ENCODE results near the gene ZNF100. TPM values are rescaled to one million over a fixed set of nuclear protein-coding genes. Genes with fewer than 3 reads are reported as not detected.
"Not testable (repeated sequence)": the region's sequence is repeated elsewhere in the genome, so short reads cannot be mapped to it uniquely, and the experiment has no call there.

Gene ZNF100
- total and polyA plus RNA-seq, 2 experiments from 2014 or later, result 2.3 to 9.7 TPM

DNA sequence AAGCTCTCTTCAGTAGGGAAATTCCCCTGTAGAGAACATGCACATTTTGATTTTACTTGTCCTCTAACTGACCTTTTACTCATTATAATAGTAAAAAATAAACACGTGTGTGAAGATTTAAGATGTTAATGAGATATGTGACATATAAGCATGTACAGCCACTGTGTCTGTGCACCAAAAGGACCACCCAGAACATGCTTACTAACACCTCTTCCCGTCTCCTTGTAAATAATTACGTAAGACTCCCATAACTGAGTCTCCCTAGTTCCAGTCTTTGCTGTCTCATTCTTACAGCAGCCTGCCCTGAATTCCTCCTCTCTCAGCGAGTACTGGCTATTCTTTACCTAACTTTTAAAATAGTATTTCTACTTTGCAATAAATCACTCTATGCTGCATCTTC is 53.6 kb downstream of the ZNF100 start:
- H4K20me1 ChIP-seq (ENCODE audit: insufficient read depth, poor library complexity, severe bottlenecking), result no peaks in the 10 kb centered on the region
- H3K4me3 ChIP-seq, result no peak overlapping the region
- H3K79me2 ChIP-seq, result no peaks in the 10 kb centered on the region
- peaks cover 11% of the 10 kb centered on the region for H3K9me3 ChIP-seq (ENCODE audit: low read depth)
- DNase-seq (ENCODE audit: low spot score), result no peak
- WGBS (ENCODE audit: low lambda C conversion rate, missing lambda C conversion rate), result 77% methylated on average over 4 of the region's 4 CpGs
- no peak for TF ChIP-seq EZH2 (IDR thresholded peaks at IDR 0.05; ENCODE audit: borderline replicate concordance)
- H3K27ac ChIP-seq, result no peak overlapping the region
- no peaks in the 10 kb centered on the region for H3K27me3 ChIP-seq
- no peaks in the 10 kb centered on the region for H3K9me2 ChIP-seq (replicated peaks; ENCODE audit: insufficient read depth)
- H3K36me3 ChIP-seq (replicated peaks; ENCODE audit: insufficient read depth, low read depth), result no peaks in the 10 kb centered on the region
- H3K4me1 ChIP-seq (ENCODE audit: insufficient read depth), result no peaks in the 10 kb centered on the region
- no peak overlapping the region for H2AFZ ChIP-seq
- no peak overlapping the region for H3K4me2 ChIP-seq

DNA sequence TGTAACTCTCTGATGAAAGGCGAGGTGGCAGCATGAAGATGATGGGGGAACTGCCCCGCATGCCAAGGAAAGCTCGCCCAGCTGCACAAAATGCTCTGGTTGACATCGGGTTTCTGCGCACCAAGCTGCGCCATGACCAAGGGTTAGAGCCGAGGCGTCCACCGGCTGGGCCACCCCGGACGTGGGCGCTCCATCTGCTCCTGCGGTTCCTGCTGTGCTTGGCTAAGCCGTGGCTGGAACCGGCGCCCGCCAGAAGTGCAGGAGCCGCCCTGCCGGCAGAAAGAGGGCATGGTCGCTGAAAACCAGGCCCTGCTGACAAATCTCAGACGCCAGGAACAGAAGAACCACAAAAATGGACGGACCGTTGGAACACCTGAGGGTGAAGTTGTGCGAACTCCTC is 57.9 kb downstream of the ZNF100 start:
- no peak overlapping the region for H3K4me3 ChIP-seq
- H3K9me2 ChIP-seq (replicated peaks; ENCODE audit: insufficient read depth), result no peaks in the 10 kb centered on the region
- H3K4me1 ChIP-seq (ENCODE audit: insufficient read depth), result no peaks in the 10 kb centered on the region
- DNase-seq (ENCODE audit: low spot score), result no peak
- no peaks in the 10 kb centered on the region for H3K79me2 ChIP-seq
- H2AFZ ChIP-seq, result no peak overlapping the region
- TF ChIP-seq EZH2 (IDR thresholded peaks at IDR 0.05; ENCODE audit: borderline replicate concordance), result no peak
- TF ChIP-seq EZH2phosphoT487 (IDR thresholded peaks at IDR 0.05; ENCODE audit: low read depth, severe bottlenecking, unreplicated experiment), result no peak
- TF ChIP-seq, protein P1, sequence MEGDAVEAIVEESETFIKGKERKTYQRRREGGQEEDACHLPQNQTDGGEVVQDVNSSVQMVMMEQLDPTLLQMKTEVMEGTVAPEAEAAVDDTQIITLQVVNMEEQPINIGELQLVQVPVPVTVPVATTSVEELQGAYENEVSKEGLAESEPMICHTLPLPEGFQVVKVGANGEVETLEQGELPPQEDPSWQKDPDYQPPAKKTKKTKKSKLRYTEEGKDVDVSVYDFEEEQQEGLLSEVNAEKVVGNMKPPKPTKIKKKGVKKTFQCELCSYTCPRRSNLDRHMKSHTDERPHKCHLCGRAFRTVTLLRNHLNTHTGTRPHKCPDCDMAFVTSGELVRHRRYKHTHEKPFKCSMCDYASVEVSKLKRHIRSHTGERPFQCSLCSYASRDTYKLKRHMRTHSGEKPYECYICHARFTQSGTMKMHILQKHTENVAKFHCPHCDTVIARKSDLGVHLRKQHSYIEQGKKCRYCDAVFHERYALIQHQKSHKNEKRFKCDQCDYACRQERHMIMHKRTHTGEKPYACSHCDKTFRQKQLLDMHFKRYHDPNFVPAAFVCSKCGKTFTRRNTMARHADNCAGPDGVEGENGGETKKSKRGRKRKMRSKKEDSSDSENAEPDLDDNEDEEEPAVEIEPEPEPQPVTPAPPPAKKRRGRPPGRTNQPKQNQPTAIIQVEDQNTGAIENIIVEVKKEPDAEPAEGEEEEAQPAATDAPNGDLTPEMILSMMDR (IDR thresholded peaks at IDR 0.05; ENCODE audit: poor library complexity), result no peak
- H3K4me2 ChIP-seq, result no peak overlapping the region
- H4K20me1 ChIP-seq (ENCODE audit: insufficient read depth, poor library complexity, severe bottlenecking), result no peaks in the 10 kb centered on the region
- H3K9me3 ChIP-seq (ENCODE audit: low read depth), result peaks cover 5% of the 10 kb centered on the region
- H3K27me3 ChIP-seq, result no peaks in the 10 kb centered on the region
- no peaks in the 10 kb centered on the region for H3K36me3 ChIP-seq (replicated peaks; ENCODE audit: insufficient read depth, low read depth)
- H3K27ac ChIP-seq, result no peak overlapping the region
- 93% methylated on average over 23 of the region's 24 CpGs for WGBS (ENCODE audit: low lambda C conversion rate, missing lambda C conversion rate)

DNA sequence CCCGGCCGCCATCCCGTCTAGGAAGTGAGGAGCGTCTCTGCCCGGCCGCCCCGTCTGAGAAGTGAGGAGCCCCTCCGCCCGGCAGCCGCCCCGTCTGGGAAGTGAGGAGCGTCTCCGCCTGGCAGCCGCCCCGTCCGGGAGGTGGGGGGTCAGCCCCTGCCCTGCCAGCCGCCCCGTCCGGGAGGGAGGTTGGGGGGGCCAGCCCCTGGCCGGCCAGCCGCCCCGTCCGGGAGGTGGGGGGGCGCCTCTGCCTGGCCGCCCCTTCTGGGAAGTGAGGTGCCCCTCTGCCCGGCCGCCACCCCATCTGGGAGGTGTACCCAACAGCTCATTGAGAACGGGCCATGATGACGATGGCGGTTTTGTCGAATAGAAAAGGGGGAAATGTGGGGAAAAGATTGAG is 59.5 kb downstream of the ZNF100 start:
- H3K36me3 ChIP-seq (replicated peaks; ENCODE audit: insufficient read depth, low read depth); H3K4me2 ChIP-seq; H2AFZ ChIP-seq; H3K9me2 ChIP-seq (replicated peaks; ENCODE audit: insufficient read depth); H3K79me2 ChIP-seq; H3K4me1 ChIP-seq (ENCODE audit: insufficient read depth); H3K9me3 ChIP-seq (ENCODE audit: low read depth); H4K20me1 ChIP-seq (ENCODE audit: insufficient read depth, poor library complexity, severe bottlenecking); H3K27me3 ChIP-seq; H3K27ac ChIP-seq; DNase-seq (ENCODE audit: low spot score); H3K4me3 ChIP-seq: not testable (repeated sequence)
- 95% methylated on average over 10 of the region's 31 CpGs for WGBS (ENCODE audit: low lambda C conversion rate, missing lambda C conversion rate)

DNA sequence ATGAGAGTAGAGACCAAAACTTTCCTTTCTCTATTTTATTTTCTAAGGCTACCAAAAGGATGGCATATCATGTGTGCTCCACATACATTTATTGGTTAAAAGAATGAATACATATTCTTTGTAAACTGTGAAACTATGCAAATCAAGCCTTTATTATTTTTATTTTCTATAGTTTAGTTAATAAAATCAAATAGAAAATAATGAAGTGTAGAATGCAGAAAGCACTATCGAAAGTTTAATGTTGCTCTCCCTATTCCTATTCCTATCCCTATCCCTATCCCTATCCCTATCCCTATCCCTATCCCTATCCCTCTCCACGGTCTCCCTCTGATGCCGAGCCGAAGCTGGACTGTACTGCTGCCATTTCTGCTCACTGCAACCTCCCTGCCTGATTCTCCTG is 60.3 kb downstream of the ZNF100 start:
- Histone ChIP-seq H2AFZ (no peak overlapping the region), H3K4me3 (no peak overlapping the region), H3K4me1 (ENCODE audit: insufficient read depth) (no peaks in the 10 kb centered on the region), H3K27ac (no peak overlapping the region), H3K4me2 (no peak overlapping the region), H4K20me1 (ENCODE audit: insufficient read depth, poor library complexity, severe bottlenecking) (no peaks in the 10 kb centered on the region), H3K27me3 (no peaks in the 10 kb centered on the region), H3K36me3 (replicated peaks; ENCODE audit: insufficient read depth, low read depth) (no peaks in the 10 kb centered on the region), H3K79me2 (no peaks in the 10 kb centered on the region), H3K9me2 (replicated peaks; ENCODE audit: insufficient read depth) (no peaks in the 10 kb centered on the region), H3K9me3 (ENCODE audit: low read depth) (peaks cover 5% of the 10 kb centered on the region)
- TF ChIP-seq EZH2phosphoT487 (IDR thresholded peaks at IDR 0.05; ENCODE audit: low read depth, severe bottlenecking, unreplicated experiment) (no peak), EZH2 (IDR thresholded peaks at IDR 0.05; ENCODE audit: borderline replicate concordance) (no peak)
- TF ChIP-seq, protein P1 (IDR thresholded peaks at IDR 0.05; ENCODE audit: poor library complexity), result no peak
- no peak for DNase-seq (ENCODE audit: low spot score)
- WGBS (ENCODE audit: low lambda C conversion rate, missing lambda C conversion rate), result 96% methylated on average over 4 of the region's 4 CpGs
